Thyroid gland (tissue), 4 donors: ENCODE data around the gene CCDC85C. TPM values are rescaled to one million over a fixed set of nuclear protein-coding genes. Genes with fewer than 3 reads are reported as not detected.

ENCODE experiments used
- DNase-seq, 2 donors: peaks; one replicate each; pipeline ENCODE4 v3.0.0-alpha.2; 2019
- H3K27ac ChIP-seq, 3 donors: fragments of 200-600 bp; sonication (generic); 1 replicate in 2 of 3; 2 replicates in 1 of 3; pipeline ENCODE4 v1.5.1; 2016 to 2019; ENCODE audit warnings: mild to moderate bottlenecking in 1 of 3, moderate library complexity in 1 of 3
- H3K27me3 ChIP-seq: fragments of 200-600 bp; sonication (generic); one replicate; pipeline ENCODE4 v1.5.1; 2019
- H3K36me3 ChIP-seq, 2 donors: fragments of 200-600 bp; sonication (generic); one replicate each; pipeline ENCODE4 v1.5.1; 2016 to 2019
- H3K4me1 ChIP-seq, 2 donors: fragments of 200-600 bp; sonication (generic); one replicate each; pipeline ENCODE4 v1.5.1; 2017 to 2019
- H3K4me3 ChIP-seq, 3 donors: fragments of 200-600 bp; sonication (generic); replicated peaks in 1 of 3; 1 replicate in 2 of 3; 2 replicates in 1 of 3; pipeline ENCODE4 v1.5.1; 2016; ENCODE audit warnings: mild to moderate bottlenecking in 1 of 3
- H3K9me3 ChIP-seq: fragments of 200-600 bp; sonication (generic); one replicate; pipeline ENCODE4 v1.5.1; 2017
- POLR2A ChIP-seq, 2 donors: fragments of 450-650 bp; IDR thresholded peaks; one replicate each; pipeline ENCODE4 v1.6.1; 2017; ENCODE audit warnings: antibody characterized with exemption in 2 of 2, mild to moderate bottlenecking in 2 of 2, moderate library complexity in 1 of 2
- WGBS, 2 donors: methylation state at CpG; one replicate each; pipeline ENCODE4 v1.1.5; 2017; 5-methylcytosine and 5-hydroxymethylcytosine counted together
- intact Hi-C: fragments of 100-400 bp; cut with DNase I; formaldehyde crosslinking; loops from one replicate; pipeline ENCODE4 v1.15.1; 2023
- total RNA-seq, 4 donors: library from RNA; depleted of rRNA; stranded (reverse); fragments of >200 nt; gene quantifications; one replicate each; pipeline ENCODE4 v1.2.3, GENCODE V29; 2016
- TF ChIP-seq, protein P1 (sequence below), 6 experiments: fragments of 200-600 bp in 3 of 6; fragments of 450-650 bp in 3 of 6; sonication (generic) in 3 of 6; IDR thresholded peaks; one replicate each; pipeline ENCODE4 v1.5.1; 2016 to 2019; ENCODE audit warnings: antibody characterized with exemption in 6 of 6, mild to moderate bottlenecking in 2 of 6, inconsistent platforms in 1 of 6, moderate library complexity in 1 of 6

CCDC85C gene
- total RNA-seq, 4 donors from 2014 or later: 8.6 to 28.3 (median 17.3) TPM

GRCh38 chr14:99505089-99505488 is 98.9 kb downstream of the CCDC85C start:
- no peak for DNase-seq
- H3K27ac ChIP-seq: no peak overlapping the region
- H3K4me1 ChIP-seq: no peaks in the 10 kb centered on the region
- TF ChIP-seq POLR2A (IDR thresholded peaks at IDR 0.05): no peak
- TF ChIP-seq, protein P1, sequence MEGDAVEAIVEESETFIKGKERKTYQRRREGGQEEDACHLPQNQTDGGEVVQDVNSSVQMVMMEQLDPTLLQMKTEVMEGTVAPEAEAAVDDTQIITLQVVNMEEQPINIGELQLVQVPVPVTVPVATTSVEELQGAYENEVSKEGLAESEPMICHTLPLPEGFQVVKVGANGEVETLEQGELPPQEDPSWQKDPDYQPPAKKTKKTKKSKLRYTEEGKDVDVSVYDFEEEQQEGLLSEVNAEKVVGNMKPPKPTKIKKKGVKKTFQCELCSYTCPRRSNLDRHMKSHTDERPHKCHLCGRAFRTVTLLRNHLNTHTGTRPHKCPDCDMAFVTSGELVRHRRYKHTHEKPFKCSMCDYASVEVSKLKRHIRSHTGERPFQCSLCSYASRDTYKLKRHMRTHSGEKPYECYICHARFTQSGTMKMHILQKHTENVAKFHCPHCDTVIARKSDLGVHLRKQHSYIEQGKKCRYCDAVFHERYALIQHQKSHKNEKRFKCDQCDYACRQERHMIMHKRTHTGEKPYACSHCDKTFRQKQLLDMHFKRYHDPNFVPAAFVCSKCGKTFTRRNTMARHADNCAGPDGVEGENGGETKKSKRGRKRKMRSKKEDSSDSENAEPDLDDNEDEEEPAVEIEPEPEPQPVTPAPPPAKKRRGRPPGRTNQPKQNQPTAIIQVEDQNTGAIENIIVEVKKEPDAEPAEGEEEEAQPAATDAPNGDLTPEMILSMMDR (IDR thresholded peaks at IDR 0.05): no peak
- no peaks in the 10 kb centered on the region for H3K27me3 ChIP-seq
- 91% methylated on average over 5 of the region's 5 CpGs for WGBS, 2 donors
- no peak overlapping the region for H3K4me3 ChIP-seq
- intact Hi-C loops: no loop called here
- peaks cover 75 to 91% of the 10 kb centered on the region in 2 donors for H3K36me3 ChIP-seq
- H3K9me3 ChIP-seq: no peaks in the 10 kb centered on the region

- H3K4me1 ChIP-seq: no peaks in the 10 kb centered on the region
- no peak for DNase-seq
- H3K9me3 ChIP-seq: no peaks in the 10 kb centered on the region
- no peaks in the 10 kb centered on the region for H3K27me3 ChIP-seq
- H3K36me3 ChIP-seq: peaks cover 71 to 80% of the 10 kb centered on the region in 2 donors
- H3K27ac ChIP-seq: no peak overlapping the region
- H3K4me3 ChIP-seq: no peak overlapping the region
- 78 to 95% methylated on average over 4 of the region's 4 CpGs for WGBS, 2 donors
- intact Hi-C loops: no loop called here
- TF ChIP-seq, protein P1 (IDR thresholded peaks at IDR 0.05): no peak
- no peak for TF ChIP-seq POLR2A (IDR thresholded peaks at IDR 0.05)
These were observed 100.1 kb downstream of the CCDC85C start for GRCh38 chr14:99503848-99504453.

DNA sequence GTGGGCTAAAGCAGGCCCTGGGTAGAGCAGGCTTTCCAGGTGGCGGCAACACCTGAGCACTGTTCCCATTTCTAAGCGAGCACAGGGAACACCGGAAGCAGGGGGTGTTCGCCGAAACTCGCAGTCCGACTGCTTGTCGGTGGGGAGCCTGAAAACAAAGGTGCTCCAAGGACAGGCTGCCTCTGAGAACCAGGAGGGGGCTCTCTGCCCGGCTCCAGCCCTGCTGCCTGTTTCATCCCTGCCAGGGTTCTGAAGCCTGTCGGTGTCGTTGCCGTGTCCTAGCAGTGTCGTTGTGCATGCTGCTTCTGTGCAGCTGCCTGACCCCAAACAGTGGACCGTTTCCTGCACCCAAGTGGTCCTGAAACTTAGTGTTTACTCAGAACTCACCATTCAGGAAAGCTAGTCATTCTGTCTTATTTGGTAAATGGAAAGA is 101.0 kb downstream of the CCDC85C start:
- H3K36me3 ChIP-seq: peaks cover 61 to 73% of the 10 kb centered on the region in 2 donors
- TF ChIP-seq, protein P1 (IDR thresholded peaks at IDR 0.05): no peak
- TF ChIP-seq POLR2A (IDR thresholded peaks at IDR 0.05): no peak
- 79% methylated on average over 13 to 14 of the region's 14 CpGs for WGBS, 2 donors

GRCh38 chr14:99497894-99498293 is 106.1 kb downstream of the CCDC85C start:
- TF ChIP-seq, protein P1 (IDR thresholded peaks at IDR 0.05): no peak
- TF ChIP-seq POLR2A (IDR thresholded peaks at IDR 0.05): no peak
- Histone ChIP-seq H3K4me3 (no peak overlapping the region), H3K36me3 (peaks cover 58 to 67% of the 10 kb centered on the region in 2 donors), H3K27ac (no peak overlapping the region), H3K9me3 (no peaks in the 10 kb centered on the region), H3K4me1 (no peaks in the 10 kb centered on the region), H3K27me3 (no peaks in the 10 kb centered on the region)
- WGBS, 2 donors: 96 to 100% methylated on average over 2 to 3 of the region's 3 CpGs
- no peak for DNase-seq
- intact Hi-C loops: no loop called here

More for the DNA sequence above, 101.0 kb downstream of the CCDC85C start:
- Histone ChIP-seq H3K27me3 (no peaks in the 10 kb centered on the region), H3K9me3 (no peaks in the 10 kb centered on the region), H3K4me3 (no peak overlapping the region), H3K27ac (no peak overlapping the region), H3K4me1 (no peaks in the 10 kb centered on the region)
- DNase-seq: no peak
- intact Hi-C loops: no loop called here

GRCh38 chr14:99497341-99497740 is 106.7 kb downstream of the CCDC85C start:
- intact Hi-C loops: no loop called here
- Histone ChIP-seq H3K4me3 (no peak overlapping the region), H3K4me1 (no peaks in the 10 kb centered on the region), H3K27me3 (no peaks in the 10 kb centered on the region), H3K9me3 (no peaks in the 10 kb centered on the region), H3K36me3 (peaks cover 57 to 65% of the 10 kb centered on the region in 2 donors), H3K27ac (no peak overlapping the region)
- DNase-seq: no peak
- WGBS, 2 donors: 97 to 98% methylated on average over 2 of the region's 2 CpGs
- TF ChIP-seq POLR2A (IDR thresholded peaks at IDR 0.05): no peak
- TF ChIP-seq, protein P1 (IDR thresholded peaks at IDR 0.05): no peak
